Measurements from ENCODE around the gene CCSER2. TPM values are rescaled to one million over a fixed set of nuclear protein-coding genes. Genes with fewer than 3 reads are reported as not detected.

CCSER2 gene
- total RNA-seq, 4 donors from 2014 or later, result 60.5 to 80.6 (median 63.1) TPM

DNA sequence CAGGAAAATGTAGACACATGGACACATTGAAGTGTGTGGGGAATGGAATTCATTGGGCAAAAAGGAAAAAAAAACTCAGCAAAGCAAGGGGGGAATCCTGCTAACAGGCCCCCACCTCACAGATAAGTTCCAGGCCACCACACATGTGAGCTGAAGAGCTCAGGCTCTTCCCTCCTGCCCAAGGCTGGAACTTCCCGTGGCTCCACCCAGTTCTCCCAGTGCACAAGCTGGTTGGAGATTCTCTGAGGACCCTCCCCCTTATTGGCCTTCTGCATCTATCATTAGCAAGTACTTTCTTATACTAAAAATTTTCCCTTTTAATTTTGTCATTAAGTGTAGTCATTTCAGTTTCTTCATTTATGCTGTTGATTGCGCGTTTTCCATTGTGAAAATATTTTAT, 190.8 kb downstream of the CCSER2 start:
- WGBS, result 96% methylated on average over 3 of the region's 3 CpGs
- Histone ChIP-seq H3K27me3 (no peaks in the 10 kb centered on the region), H3K9me3 (no peaks in the 10 kb centered on the region), H3K27ac (replicated peaks in 1 of 4) (no peak overlapping the region), H3K4me3 (no peak overlapping the region), H3K4me1 (no peaks in the 10 kb centered on the region), H3K36me3 (peaks cover 6 to 20% (median 11%) of the 10 kb centered on the region in 4 donors)
- DNase-seq (ENCODE audit: extremely low spot score), result no peak
- intact Hi-C loops (cut with DNase I), result no loop called here
- TF ChIP-seq EP300 (IDR thresholded peaks at IDR 0.05) (no peak), POLR2A (IDR thresholded peaks at IDR 0.05; ENCODE audit: low read depth) (no peak), POLR2AphosphoS5 (IDR thresholded peaks at IDR 0.05) (no peak)
- TF ChIP-seq, protein P1, sequence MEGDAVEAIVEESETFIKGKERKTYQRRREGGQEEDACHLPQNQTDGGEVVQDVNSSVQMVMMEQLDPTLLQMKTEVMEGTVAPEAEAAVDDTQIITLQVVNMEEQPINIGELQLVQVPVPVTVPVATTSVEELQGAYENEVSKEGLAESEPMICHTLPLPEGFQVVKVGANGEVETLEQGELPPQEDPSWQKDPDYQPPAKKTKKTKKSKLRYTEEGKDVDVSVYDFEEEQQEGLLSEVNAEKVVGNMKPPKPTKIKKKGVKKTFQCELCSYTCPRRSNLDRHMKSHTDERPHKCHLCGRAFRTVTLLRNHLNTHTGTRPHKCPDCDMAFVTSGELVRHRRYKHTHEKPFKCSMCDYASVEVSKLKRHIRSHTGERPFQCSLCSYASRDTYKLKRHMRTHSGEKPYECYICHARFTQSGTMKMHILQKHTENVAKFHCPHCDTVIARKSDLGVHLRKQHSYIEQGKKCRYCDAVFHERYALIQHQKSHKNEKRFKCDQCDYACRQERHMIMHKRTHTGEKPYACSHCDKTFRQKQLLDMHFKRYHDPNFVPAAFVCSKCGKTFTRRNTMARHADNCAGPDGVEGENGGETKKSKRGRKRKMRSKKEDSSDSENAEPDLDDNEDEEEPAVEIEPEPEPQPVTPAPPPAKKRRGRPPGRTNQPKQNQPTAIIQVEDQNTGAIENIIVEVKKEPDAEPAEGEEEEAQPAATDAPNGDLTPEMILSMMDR (IDR thresholded peaks at IDR 0.05), result no peak

DNA sequence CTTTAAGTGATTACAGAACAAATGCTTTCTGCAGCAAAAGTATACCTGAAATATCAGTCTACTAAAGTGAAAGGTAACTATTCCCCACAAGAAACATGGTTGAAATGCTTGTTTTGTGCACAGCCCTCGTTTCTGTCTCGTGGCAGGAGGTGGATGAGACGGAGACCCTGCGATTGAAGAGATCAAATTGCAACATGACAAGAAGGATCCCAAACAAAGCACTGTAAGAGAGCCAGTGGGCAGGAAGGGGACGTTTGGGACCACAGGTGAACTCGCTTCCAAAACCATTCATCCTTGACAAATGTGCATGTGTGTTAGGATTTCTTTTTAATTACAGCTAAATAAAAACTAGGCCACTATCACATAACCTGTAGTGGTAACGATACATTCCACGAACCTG, 192.6 kb downstream of the CCSER2 start:
- Histone ChIP-seq H3K36me3 (peaks cover 0 to 2% (median 0%) of the 10 kb centered on the region in 4 donors), H3K4me3 (no peak overlapping the region), H3K27me3 (no peaks in the 10 kb centered on the region), H3K27ac (replicated peaks in 1 of 4) (no peak overlapping the region), H3K4me1 (no peaks in the 10 kb centered on the region), H3K9me3 (peaks cover 0 to 4% (median 0%) of the 10 kb centered on the region in 4 donors)
- WGBS, result 71% methylated on average over 8 of the region's 8 CpGs
- DNase-seq (ENCODE audit: extremely low spot score), result no peak
- intact Hi-C loops (cut with DNase I), result no loop called here
- TF ChIP-seq POLR2A (IDR thresholded peaks at IDR 0.05; ENCODE audit: low read depth) (no peak), EP300 (IDR thresholded peaks at IDR 0.05) (no peak), POLR2AphosphoS5 (IDR thresholded peaks at IDR 0.05) (no peak)
- TF ChIP-seq, protein P1 (IDR thresholded peaks at IDR 0.05), result no peak

DNA sequence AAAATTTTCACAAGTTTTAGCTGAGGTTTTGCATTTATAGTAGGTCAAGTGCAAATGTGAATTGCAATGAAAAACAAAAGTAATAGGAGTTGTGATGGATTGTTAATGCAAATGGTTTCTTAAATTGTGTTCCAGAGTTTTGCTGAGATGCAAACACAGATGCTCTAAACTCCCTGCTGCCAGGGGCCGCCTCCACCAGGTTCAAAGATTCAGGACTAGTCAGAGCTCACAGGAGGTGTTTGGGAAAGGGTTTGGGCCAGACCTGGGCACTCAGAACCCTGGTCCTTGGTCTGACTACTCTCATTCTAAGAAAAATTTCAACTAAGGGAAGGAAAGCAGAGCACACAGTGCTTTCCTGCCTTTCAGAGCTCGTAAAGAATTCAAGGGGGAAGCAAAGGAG, 193.1 kb downstream of the CCSER2 start:
- 83% methylated on average over 2 of the region's 2 CpGs for WGBS
- TF ChIP-seq POLR2A (IDR thresholded peaks at IDR 0.05; ENCODE audit: low read depth) (no peak), POLR2AphosphoS5 (IDR thresholded peaks at IDR 0.05) (no peak)
- TF ChIP-seq, protein P1 (IDR thresholded peaks at IDR 0.05), result no peak
- no peak overlapping the region for H3K4me3 ChIP-seq
- DNase-seq (ENCODE audit: extremely low spot score), result no peak
- no peak overlapping the region for H3K27ac ChIP-seq (replicated peaks in 1 of 4)
- intact Hi-C loops (cut with DNase I), result no loop called here
- H3K36me3 ChIP-seq, result no peaks in the 10 kb centered on the region
- H3K9me3 ChIP-seq, result peaks cover 0 to 5% (median 1%) of the 10 kb centered on the region in 4 donors
- no peaks in the 10 kb centered on the region for H3K27me3 ChIP-seq
- no peaks in the 10 kb centered on the region for H3K4me1 ChIP-seq

DNA sequence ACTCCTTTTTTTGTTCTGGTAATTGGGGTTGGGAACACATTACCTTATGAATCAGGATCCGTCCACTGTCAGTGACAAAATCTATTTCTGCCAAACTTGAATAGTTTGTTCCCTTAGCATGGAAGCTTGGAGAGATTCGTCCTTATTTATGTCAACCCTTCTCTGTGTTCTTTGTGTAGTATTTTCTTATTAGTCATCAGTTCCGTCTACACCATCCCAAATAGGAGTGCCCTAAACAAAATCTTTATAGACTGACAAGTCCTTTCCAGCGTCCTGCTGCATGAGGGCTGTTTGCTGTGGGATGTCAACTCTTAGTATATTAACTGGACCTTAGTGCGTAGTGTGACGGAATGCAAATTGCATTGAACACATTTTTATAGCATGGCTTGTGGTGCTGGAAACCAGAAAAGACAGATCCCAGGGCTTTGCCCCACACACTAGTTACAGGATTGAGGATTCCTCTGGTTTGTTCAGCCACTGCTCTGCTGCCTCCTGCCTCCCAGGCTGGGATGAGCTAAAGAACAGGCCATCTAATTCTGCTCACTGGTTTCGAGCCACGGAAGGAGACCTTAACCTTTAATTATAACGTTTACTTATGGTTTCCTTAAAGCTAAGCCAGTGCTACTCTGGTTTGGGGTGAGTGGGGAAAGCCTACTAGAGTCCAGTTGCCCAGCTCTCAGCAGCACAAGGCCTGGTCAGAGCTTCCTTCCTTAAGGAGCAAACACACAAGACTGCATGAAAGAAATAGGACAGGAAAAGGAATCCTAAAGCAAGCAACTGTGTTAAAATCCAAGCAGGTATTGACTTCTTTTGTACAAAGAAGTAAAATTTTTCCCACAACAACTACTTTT, 194.4 kb downstream of the CCSER2 start:
- Histone ChIP-seq H3K9me3 (peaks cover 0 to 5% (median 2%) of the 10 kb centered on the region in 4 donors), H3K4me1 (no peaks in the 10 kb centered on the region), H3K27ac (replicated peaks in 1 of 4) (no peak overlapping the region), H3K27me3 (no peaks in the 10 kb centered on the region), H3K36me3 (no peaks in the 10 kb centered on the region), H3K4me3 (no peak overlapping the region)
- no peak for TF ChIP-seq POLR2A (IDR thresholded peaks at IDR 0.05; ENCODE audit: low read depth)
- no peak for TF ChIP-seq POLR2AphosphoS5 (IDR thresholded peaks at IDR 0.05)
- TF ChIP-seq EP300 (IDR thresholded peaks at IDR 0.05), result no peak
- TF ChIP-seq, protein P1 (IDR thresholded peaks at IDR 0.05), result no peak
- intact Hi-C loops (cut with DNase I), result no loop called here
- 82% methylated on average over 9 of the region's 9 CpGs for whole genome bisulfite sequencing
- no peak for DNase-seq (ENCODE audit: extremely low spot score)

Measured in esophagus muscularis mucosa (tissue), 4 donors.